ENCODE data around the gene KCNAB2. TPM values are rescaled to one million over a fixed set of nuclear protein-coding genes. Genes with fewer than 3 reads are reported as not detected.
A peak's percentile ranks its signal among the peaks of the same experiment; 100 is the strongest.

Gene KCNAB2
- total RNA-seq, 1 donor = 4.0 TPM

DNA sequence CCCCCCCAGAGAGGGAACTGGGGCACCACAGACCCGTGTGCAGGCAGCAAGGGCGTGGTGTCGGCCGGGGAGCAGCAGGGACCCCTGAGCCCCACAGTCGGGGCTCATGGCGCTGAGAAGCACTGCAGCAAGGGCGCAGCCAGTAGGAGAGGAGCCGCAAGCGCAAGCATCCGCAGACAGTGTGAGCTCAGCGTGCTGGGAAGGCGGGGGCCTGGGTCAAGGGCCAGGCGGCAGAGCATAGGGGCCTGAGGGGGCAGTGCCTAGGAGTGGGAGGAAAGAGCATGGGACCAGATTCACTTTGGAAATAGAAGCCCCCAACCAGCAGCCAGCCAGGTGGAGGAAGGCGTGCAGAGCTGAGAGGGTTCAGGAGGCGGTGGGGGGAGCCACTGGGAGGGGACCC is 6.7 kb upstream of the KCNAB2 start:
- TF ChIP-seq, protein P1, sequence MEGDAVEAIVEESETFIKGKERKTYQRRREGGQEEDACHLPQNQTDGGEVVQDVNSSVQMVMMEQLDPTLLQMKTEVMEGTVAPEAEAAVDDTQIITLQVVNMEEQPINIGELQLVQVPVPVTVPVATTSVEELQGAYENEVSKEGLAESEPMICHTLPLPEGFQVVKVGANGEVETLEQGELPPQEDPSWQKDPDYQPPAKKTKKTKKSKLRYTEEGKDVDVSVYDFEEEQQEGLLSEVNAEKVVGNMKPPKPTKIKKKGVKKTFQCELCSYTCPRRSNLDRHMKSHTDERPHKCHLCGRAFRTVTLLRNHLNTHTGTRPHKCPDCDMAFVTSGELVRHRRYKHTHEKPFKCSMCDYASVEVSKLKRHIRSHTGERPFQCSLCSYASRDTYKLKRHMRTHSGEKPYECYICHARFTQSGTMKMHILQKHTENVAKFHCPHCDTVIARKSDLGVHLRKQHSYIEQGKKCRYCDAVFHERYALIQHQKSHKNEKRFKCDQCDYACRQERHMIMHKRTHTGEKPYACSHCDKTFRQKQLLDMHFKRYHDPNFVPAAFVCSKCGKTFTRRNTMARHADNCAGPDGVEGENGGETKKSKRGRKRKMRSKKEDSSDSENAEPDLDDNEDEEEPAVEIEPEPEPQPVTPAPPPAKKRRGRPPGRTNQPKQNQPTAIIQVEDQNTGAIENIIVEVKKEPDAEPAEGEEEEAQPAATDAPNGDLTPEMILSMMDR (IDR thresholded peaks at IDR 0.05; ENCODE audit: insufficient read depth, low read length) = no peak
- no peak for DNase-seq (ENCODE audit: low read depth)
- H3K4me3 ChIP-seq (ENCODE audit: low read depth, low read length) = no peak overlapping the region

DNA sequence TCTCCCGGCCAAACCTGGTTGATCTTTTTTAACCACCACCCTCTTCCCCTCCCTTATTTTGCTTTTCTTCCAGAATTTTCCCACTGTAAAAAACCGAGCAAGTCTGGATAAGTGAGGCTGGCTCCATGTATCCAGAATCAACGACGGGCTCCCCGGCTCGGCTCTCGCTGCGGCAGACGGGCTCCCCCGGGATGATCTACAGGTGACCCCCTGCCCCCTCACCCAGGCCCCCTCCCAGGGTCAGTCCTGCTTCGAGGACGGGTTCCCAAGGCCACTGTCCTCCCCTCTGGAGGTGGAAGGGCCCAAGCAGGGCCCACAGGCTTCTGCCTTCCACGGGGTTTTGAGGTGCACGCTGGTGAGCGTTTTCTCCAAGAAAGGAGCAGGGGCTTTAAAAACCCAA is 5.2 kb upstream of the KCNAB2 start:
- TF ChIP-seq, protein P1 (IDR thresholded peaks at IDR 0.05; ENCODE audit: insufficient read depth, low read length) = no peak
- no peak overlapping the region for H3K4me3 ChIP-seq (ENCODE audit: low read depth, low read length)
- no peak for DNase-seq (ENCODE audit: low read depth)

DNA sequence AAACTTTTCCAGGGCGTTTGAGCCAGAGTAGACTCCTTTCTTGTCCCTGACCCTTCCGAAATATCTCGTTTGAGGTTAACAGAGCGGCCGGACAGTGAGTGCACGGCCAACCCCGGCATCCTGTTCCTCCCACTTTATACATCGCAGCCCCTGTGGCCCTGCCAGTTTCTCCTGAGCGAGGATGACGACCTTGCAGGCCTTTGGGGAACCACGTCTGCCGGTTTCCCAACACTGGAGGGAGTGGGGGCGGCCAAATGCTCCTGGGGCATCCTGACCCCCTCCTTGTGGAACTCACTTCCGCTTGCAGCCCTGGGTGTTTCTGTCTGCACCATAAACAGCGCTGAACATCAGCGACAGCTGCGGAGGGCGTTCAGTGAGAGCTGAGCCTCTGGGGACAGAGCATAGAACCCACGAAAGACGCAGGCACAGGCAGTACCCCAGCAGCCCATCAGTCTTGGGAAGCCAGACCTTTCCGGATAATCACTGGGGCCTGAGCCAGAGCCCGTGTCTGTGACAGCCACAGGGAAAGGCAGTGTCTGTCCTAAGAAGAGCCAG is 4.8 kb upstream of the KCNAB2 start:
- DNase-seq (ENCODE audit: low read depth) = no peak
- TF ChIP-seq, protein P1 (IDR thresholded peaks at IDR 0.05; ENCODE audit: insufficient read depth, low read length) = no peak
- no peak overlapping the region for H3K4me3 ChIP-seq (ENCODE audit: low read depth, low read length)

DNA sequence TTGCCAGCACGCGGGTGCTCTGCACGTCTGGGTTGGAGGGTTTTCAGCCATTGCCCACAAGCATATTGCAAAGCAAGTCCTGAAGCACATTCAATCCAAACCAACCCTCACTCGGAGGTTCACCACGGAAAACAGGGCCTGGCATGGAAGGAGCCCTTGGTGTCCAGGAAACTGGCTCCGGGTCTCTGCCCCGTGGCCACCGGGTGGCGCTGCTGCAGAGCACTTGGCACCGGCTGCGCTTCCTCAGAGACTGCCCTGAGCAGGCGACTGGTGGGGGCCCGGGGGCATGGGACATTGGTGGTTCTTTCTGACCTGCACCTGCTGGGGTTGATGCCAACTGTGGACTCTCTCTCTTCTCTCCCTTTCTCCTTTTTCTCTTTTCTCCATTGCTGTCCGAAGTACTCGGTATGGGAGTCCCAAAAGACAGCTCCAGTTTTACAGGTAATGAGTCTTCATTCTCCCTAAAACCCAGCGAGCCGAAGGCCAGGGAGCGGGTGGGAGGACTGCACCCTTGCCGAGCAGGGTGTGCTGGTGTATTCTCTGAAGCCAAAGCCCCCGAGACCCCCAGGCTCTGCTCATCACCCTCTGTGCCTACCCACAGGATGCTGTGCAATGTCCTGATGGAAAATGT is 4.1 kb upstream of the KCNAB2 start:
- TF ChIP-seq, protein P1 (IDR thresholded peaks at IDR 0.05; ENCODE audit: insufficient read depth, low read length) = peak; percentile 44
- H3K4me3 ChIP-seq (ENCODE audit: low read depth, low read length) = no peak overlapping the region
- DNase-seq (ENCODE audit: low read depth) = no peak

DNA sequence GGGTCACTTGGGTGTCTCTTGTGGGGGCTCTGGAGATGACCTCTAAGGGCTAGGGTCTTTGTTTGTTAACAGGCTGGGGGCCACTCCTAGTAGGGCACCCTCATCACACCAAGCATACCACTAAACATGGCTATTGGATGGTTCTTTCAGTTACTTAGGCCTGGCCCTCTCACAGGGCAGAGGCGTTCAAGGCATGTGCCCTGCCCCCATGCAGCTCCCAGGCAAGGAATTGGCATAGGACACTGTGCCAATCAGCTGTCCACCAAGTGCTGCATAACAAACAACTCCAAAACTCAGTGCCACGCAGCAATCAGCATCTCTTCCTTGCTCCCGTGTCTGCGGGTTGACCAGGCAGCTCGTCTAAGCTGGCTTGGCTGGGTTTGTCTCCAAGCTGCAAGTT is 2.1 kb upstream of the KCNAB2 start:
- TF ChIP-seq, protein P1 (IDR thresholded peaks at IDR 0.05; ENCODE audit: insufficient read depth, low read length) = no peak
- no peak overlapping the region for H3K4me3 ChIP-seq (ENCODE audit: low read depth, low read length)
- DNase-seq (ENCODE audit: low read depth) = no peak

DNA sequence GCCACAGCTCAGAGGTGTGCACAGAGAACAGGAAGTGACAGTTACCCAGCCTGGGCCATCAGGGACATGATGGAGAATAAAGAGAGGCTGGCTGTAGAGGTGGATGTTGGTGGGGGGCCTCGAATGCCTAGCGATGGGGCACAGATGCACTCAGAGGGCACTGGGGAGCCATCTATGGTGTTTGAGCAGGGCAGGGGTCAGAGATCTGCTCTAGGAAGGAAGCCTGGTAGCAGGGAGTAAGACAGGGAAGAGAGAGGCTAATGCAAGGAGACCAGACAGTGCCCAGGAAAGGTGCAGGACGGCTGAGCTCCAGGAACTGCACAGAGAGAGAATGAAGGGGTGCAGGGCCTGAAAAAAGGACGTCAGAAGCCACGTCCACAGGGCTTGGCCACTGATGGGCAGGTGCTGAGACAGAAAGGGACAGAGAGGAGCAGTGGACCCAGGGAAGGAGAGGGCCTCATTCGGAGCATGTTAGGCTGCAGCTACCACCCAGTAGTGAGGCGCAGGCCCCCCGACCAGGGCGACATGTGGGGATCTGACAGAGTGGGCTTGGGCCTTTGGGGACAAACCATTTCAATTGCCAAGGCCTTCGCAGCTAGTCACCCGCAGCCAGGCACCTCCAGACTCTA is 1.1 kb upstream of the KCNAB2 start:
- H3K4me3 ChIP-seq (ENCODE audit: low read depth, low read length) = no peak overlapping the region
- TF ChIP-seq, protein P1 (IDR thresholded peaks at IDR 0.05; ENCODE audit: insufficient read depth, low read length) = no peak
- no peak for DNase-seq (ENCODE audit: low read depth)

Data from fibroblast of the aortic adventitia (primary cell).